Esophagus muscularis mucosa (tissue), 3 donors: Measurements from ENCODE around the gene OGFRL1.

Experiments
- CTCF ChIP-seq, 3 experiments: fragments of 200-600 bp in 2 of 3; fragments of 450-650 bp in 1 of 3; sonication (generic) in 2 of 3; IDR thresholded peaks; one replicate each; pipeline ENCODE4 v1.5.1; 2017 to 2019; ENCODE audit warnings: antibody characterized with exemption in 3 of 3, mild to moderate bottlenecking in 2 of 3, moderate library complexity in 1 of 3
- POLR2A ChIP-seq: fragments of 450-650 bp; IDR thresholded peaks from one replicate; pipeline ENCODE4 v1.6.1; 2017; ENCODE audit warnings: antibody characterized with exemption, moderate library complexity, mild to moderate bottlenecking, low read depth
- POLR2AphosphoS5 ChIP-seq, 2 donors: sonication (generic); formaldehyde crosslinking; IDR thresholded peaks; one replicate each; pipeline ENCODE4 v1.6.1; 2017; ENCODE audit warnings: antibody characterized with exemption in 2 of 2

GRCh38 chr6:71300561-71301168, 12.1 kb downstream of the OGFRL1 start:
- no peak for TF ChIP-seq CTCF (IDR thresholded peaks at IDR 0.05)
- TF ChIP-seq POLR2A, result no peak
- TF ChIP-seq POLR2AphosphoS5 (IDR thresholded peaks at IDR 0.05), result no peak
